ENCODE measurements around the gene SPNS3. TPM values are rescaled to one million over a fixed set of nuclear protein-coding genes. Genes with fewer than 3 reads are reported as not detected.

SPNS3 gene
- total RNA-seq, 4 donors from 2014 or later, result 0.47 to 1.0 TPM; not detected in 2

DNA sequence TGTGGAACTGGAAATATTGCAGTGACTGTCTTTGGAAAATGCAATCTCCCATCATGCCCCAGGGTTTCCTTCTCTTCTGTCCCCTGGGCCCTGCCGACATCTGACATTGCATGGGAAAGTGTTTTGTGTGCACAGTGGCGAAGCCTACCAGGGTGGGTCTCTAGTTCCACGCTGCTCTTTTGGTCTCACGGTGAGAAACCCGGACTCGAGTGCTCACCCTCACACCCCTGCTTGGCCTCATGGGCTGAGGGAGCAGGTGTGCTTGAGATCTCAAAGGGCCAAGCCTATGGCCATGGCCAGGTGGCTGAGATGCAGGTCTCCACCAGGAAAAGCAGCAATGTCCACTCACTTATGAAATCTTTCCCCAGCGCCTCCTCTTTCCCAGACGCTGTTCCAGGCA is 32.0 kb downstream of the SPNS3 start:
- ATAC-seq (ENCODE audit: low FRiP score), result no peak
- TF ChIP-seq, protein P1, sequence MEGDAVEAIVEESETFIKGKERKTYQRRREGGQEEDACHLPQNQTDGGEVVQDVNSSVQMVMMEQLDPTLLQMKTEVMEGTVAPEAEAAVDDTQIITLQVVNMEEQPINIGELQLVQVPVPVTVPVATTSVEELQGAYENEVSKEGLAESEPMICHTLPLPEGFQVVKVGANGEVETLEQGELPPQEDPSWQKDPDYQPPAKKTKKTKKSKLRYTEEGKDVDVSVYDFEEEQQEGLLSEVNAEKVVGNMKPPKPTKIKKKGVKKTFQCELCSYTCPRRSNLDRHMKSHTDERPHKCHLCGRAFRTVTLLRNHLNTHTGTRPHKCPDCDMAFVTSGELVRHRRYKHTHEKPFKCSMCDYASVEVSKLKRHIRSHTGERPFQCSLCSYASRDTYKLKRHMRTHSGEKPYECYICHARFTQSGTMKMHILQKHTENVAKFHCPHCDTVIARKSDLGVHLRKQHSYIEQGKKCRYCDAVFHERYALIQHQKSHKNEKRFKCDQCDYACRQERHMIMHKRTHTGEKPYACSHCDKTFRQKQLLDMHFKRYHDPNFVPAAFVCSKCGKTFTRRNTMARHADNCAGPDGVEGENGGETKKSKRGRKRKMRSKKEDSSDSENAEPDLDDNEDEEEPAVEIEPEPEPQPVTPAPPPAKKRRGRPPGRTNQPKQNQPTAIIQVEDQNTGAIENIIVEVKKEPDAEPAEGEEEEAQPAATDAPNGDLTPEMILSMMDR (IDR thresholded peaks at IDR 0.05), result no peak
- no peak for DNase-seq (ENCODE audit: low spot score)

DNA sequence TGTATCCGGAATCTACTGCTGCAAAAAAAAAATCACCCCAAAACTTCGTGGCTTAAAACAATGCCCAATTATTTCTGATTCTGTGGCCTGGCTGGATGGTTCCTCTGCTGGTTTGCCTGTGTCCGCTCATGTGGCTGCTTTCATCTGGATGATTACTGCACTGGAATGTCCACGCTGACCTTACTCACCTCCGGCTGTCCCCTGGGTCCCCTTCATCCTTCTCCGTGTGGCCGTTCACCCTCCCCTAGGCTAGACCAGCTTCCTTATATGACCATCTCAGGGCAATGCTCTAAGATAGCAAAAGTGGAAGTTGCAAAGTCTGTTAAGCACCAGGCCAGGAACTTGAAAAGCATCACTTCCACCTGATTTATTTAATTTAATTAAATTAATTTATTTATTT is 33.5 kb downstream of the SPNS3 start:
- TF ChIP-seq, protein P1 (IDR thresholded peaks at IDR 0.05), result no peak
- ATAC-seq (ENCODE audit: low FRiP score), result no peak
- no peak for DNase-seq (ENCODE audit: low spot score)

DNA sequence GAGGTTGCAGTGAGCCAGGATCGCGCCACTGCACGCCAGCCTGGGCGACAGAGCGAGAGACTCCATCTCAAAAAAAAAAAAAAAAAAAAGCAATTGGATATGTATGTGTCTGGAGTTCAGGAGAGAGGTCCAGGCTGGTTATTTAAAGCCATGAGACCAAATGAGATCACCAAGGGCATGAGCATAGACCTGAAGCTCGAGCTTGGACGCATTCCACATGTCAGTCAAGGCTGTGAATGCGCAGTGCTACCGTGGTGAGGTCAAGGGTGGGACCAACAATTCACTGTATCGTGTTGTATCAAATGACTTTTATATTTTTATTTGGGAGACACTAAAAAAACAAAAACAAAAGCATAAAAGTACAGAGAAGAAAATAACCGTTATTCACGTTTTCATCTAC is 35.8 kb downstream of the SPNS3 start:
- DNase-seq (ENCODE audit: low spot score) (no peak), ATAC-seq (ENCODE audit: low FRiP score) (no peak)
- TF ChIP-seq, protein P1 (IDR thresholded peaks at IDR 0.05), result no peak

DNA sequence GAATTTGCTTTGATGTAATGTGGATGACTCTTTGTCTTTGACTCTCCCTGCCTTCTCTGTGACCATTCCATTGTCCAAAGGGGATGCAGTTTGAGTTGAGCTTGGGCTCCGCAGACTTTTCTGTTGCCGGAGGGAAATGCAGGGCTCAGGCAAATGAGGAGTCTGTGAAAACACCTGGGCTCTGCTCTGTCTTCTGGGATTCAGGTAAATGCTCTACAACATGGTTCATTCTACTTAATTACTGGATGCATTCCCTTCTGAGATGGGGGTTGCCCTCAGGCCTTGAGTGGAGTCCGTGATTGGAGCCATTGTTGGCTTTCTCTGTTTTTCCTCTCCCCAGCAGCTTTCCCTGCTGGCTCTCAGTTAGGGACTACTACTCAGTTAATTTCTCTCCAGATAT is 38.5 kb downstream of the SPNS3 start:
- no peak for ATAC-seq (ENCODE audit: low FRiP score)
- DNase-seq (ENCODE audit: low spot score), result no peak
- TF ChIP-seq, protein P1 (IDR thresholded peaks at IDR 0.05), result no peak

DNA sequence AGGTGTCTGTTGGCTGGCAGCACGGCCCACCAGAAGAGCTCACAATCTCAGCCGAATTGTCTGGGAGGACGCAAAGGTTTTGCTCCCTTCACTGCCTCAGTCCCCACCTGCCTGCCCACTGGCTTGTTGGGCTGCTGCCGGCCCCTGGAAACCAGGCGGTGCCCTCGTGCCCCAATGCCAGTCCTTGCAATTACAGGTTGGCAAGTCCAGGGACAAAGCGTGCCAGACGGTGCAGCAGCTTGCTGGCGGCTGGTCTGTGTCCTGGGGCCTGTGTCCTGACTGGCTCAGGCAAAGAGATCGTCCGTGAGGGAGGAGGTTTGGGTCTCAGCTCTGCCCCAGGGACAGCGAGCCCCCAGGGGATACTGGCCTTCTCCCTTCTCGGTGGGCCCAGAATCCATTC is 40.4 kb downstream of the SPNS3 start:
- TF ChIP-seq, protein P1 (IDR thresholded peaks at IDR 0.05), result no peak
- ATAC-seq (ENCODE audit: low FRiP score), result no peak
- DNase-seq (ENCODE audit: low spot score), result no peak

DNA sequence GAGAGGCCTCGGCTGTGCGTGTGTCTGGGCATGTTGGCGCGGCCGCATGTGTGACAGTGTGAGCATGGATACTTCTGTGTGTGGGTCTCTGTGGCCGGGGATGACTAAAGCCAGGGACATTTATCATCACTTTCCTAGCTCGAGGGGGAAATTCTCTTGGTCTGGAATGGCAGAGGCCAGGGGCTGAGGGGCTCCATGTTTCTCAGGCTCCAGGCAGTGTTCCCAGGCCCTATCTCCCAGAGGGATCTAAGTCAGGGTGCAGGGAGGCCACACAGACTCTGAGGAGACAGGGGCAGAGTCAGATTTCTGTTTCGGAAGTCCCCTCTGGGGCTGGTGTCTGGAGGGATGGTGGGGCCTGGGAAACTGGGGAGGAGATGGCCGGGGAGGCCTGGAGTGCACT is 41.3 kb downstream of the SPNS3 start:
- TF ChIP-seq, protein P1 (IDR thresholded peaks at IDR 0.05), result no peak
- DNase-seq (ENCODE audit: low spot score) (no peak), ATAC-seq (ENCODE audit: low FRiP score) (no peak)

DNA sequence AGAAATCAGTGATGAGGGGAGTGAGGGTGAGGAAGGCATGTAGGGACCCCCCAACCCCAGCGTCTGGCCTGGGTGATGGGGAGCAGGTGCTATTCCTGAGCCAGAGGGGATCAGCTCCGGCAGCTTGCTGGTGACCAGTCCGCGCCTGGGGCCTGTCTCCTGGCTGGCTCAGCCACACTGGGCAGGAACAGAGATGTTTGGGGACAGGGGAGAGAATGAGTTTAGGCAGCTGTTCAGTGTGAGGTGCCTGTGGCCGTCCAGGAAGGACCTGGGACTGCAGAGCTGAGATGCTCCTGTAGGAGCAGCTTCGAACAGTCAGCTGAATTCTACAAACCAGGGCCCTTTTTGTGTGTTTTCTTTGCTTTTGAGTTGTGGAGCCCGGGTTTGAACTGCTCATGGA is 41.7 kb downstream of the SPNS3 start:
- DNase-seq (ENCODE audit: low spot score) (no peak), ATAC-seq (ENCODE audit: low FRiP score) (no peak)
- TF ChIP-seq, protein P1 (IDR thresholded peaks at IDR 0.05), result no peak

Data from omental fat pad (tissue), 4 donors.